ENCODE data around the gene HERC6.

GRCh38 chr4:88439161-88439760 is 60.6 kb downstream of the HERC6 start:
- TF ChIP-seq CTCF (IDR thresholded peaks at IDR 0.05) (no peak), POLR2A (IDR thresholded peaks at IDR 0.05) (no peak)

Measured in body of pancreas (tissue), 4 donors.